Uterine smooth muscle cell (primary cell): ENCODE results near the gene IFNE. TPM values are rescaled to one million over a fixed set of nuclear protein-coding genes. Genes with fewer than 3 reads are reported as not detected.

Experiments
- total RNA-seq: library from RNA; depleted of rRNA; stranded (reverse); fragments of >200 nt; gene quantifications from 2 replicates; pipeline ENCODE4 v1.2.3, GENCODE V29; 2014

IFNE gene, protein sequence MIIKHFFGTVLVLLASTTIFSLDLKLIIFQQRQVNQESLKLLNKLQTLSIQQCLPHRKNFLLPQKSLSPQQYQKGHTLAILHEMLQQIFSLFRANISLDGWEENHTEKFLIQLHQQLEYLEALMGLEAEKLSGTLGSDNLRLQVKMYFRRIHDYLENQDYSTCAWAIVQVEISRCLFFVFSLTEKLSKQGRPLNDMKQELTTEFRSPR
- total RNA-seq = 15.7 and 19.6 TPM in 2 replicates

DNA sequence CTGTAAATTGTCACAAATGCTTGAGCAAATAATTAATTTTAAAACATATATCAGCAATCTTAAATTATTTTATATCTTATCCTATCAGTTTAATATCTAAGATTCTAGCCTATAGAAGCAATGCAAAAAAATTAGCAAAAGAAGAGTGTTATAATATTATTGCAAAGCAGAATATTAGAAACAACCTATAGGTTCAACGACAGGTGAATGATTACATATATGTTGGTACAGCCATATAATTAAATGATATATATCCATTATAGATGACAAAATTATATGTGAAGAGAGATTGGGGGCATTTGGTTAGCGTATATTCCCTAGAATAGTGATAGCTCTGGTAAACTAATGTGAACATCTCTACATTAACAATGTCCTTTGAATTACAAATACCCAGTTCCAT is at the start of gene IFNE:
IFNE (minus strand) TSS at position 101 of the 400 bp plus-strand sequence. CDS start 619 bp downstream, outside the sequence.

DNA sequence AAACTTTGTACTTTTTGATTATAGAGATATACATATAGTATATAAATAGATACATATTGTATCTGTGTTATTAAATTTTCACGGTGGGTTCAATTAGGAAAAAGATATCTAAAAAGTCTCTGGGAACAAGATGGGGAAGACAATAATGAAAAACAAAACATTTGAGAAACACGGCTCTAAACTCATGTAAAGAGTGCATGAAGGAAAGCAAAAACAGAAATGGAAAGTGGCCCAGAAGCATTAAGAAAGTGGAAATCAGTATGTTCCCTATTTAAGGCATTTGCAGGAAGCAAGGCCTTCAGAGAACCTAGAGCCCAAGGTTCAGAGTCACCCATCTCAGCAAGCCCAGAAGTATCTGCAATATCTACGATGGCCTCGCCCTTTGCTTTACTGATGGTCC is 42.0 kb downstream of the IFNE start, which contains the start of gene IFNA1:
IFNA1 (plus strand) TSS at position 301 of the 400 bp plus-strand sequence; CDS start at position 370, 69 bp downstream.

Other genes starting within 250 kb of the IFNE start
- not detected in 2 replicates for gene IFNA14, start 242.3 kb downstream of the IFNE start, total RNA-seq
- gene IFNA5, start 177.0 kb downstream of the IFNE start, total RNA-seq = 0.11 TPM in 1 of 2 replicates, not detected in the other
- 48.1 and 48.9 TPM in 2 replicates for gene KLHL9, start 146.9 kb downstream of the IFNE start, total RNA-seq
- gene IFNA6, start 131.4 kb downstream of the IFNE start, total RNA-seq = not detected in 2 replicates
- gene IFNA13, start 114.3 kb downstream of the IFNE start, total RNA-seq = not detected in 2 replicates
- gene IFNA2, start 96.9 kb downstream of the IFNE start, total RNA-seq = not detected in 2 replicates
- gene IFNA8, start 73.2 kb downstream of the IFNE start, total RNA-seq = not detected in 2 replicates
- gene IFNA1, start 41.9 kb downstream of the IFNE start, total RNA-seq = not detected in 2 replicates